Panc1 (cell line): ENCODE measurements around the gene PDE6B. TPM values are rescaled to one million over a fixed set of nuclear protein-coding genes. Genes with fewer than 3 reads are reported as not detected.

Source experiments
- ATAC-seq: fragments of 200-7000 bp; cut with Tn5 transposase; 2 replicates; pipeline ENCODE4 v1.9.1; 2020; ENCODE audit warnings: mild to moderate bottlenecking, moderate library complexity
- BruUV-seq: library from RNA; stranded (reverse); fragments of 400-500 nt; replicated peaks from 2 replicates; lab custom pipeline; 2021; lab: Mats Ljungman, UMichigan
- CTCF ChIA-PET: fragments of 300-600 bp; sonication (Branson Sonifier 250); formaldehyde crosslinking; loops from one replicate; lab custom pipeline; 2022; ENCODE audit warnings: antibody characterized with exemption; lab: Charles Lee
- POLR2A ChIA-PET: fragments of 300-600 bp; sonication (Branson Sonifier 250); formaldehyde crosslinking; loops from one replicate; lab custom pipeline; 2022; ENCODE audit warnings: antibody characterized with exemption; lab: Charles Lee
- DNase-seq: peaks from one replicate; pipeline ENCODE4 v3.0.0-alpha.2; 2010; ENCODE audit warnings: low read depth, low spot score
- H3K27ac ChIP-seq: 2 replicates; pipeline ENCODE4 v1.5.1; 2011; ENCODE audit warnings: mild to moderate bottlenecking, low read length, inconsistent platforms
- H3K27me3 ChIP-seq: fragments of 200-500 bp; sonication (Bioruptor generic); 2 replicates; pipeline ENCODE4 v1.6.0; 2014; ENCODE audit warnings: low read length, inconsistent platforms; ENCODE audit not compliant: control insufficient read depth, insufficient read depth
- H3K36me3 ChIP-seq: fragments of 200-500 bp; sonication (Bioruptor generic); 2 replicates; pipeline ENCODE4 v1.5.1; 2014; ENCODE audit warnings: inconsistent platforms, mild to moderate bottlenecking, low read length, moderate library complexity; ENCODE audit not compliant: control insufficient read depth, insufficient read depth
- H3K4me1 ChIP-seq: 2 replicates; pipeline ENCODE4 v1.5.1; 2011; ENCODE audit warnings: inconsistent platforms, mild to moderate bottlenecking, low read length, moderate library complexity; ENCODE audit not compliant: control insufficient read depth, insufficient read depth
- H3K4me3 ChIP-seq, 2 experiments: 2 replicates each; pipeline ENCODE4 v1.5.1; 2011 to 2012; ENCODE audit warnings: low read depth in 2 of 2, low read length in 2 of 2, mild to moderate bottlenecking in 2 of 2, inconsistent platforms in 1 of 2, moderate library complexity in 1 of 2
- H3K9me3 ChIP-seq: fragments of 200-500 bp; sonication (Bioruptor generic); 2 replicates; pipeline ENCODE4 v1.5.1; 2014; ENCODE audit warnings: low read depth, mild to moderate bottlenecking, inconsistent platforms, low read length, moderate library complexity; ENCODE audit not compliant: control insufficient read depth, insufficient read depth
- CTCF ChIP-seq: fragments of 450-650 bp; IDR thresholded peaks from 2 replicates; pipeline ENCODE4 v1.5.1; 2017; ENCODE audit warnings: mild to moderate bottlenecking
- POLR2AphosphoS5 ChIP-seq: IDR thresholded peaks from 2 replicates; pipeline ENCODE4 v1.6.1; 2012; ENCODE audit warnings: mild to moderate bottlenecking, low read depth, low read length, moderate library complexity
- REST ChIP-seq, 2 experiments: IDR thresholded peaks; 2 replicates each; pipeline ENCODE4 v1.6.1; 2011 to 2012; ENCODE audit warnings: low read depth in 2 of 2, control low read depth in 1 of 2, low read length in 1 of 2, mild to moderate bottlenecking in 1 of 2, moderate library complexity in 1 of 2; ENCODE audit not compliant: insufficient read depth in 1 of 2
- SIN3A ChIP-seq: IDR thresholded peaks from 2 replicates; pipeline ENCODE4 v1.6.1; 2012; ENCODE audit warnings: low read depth, mild to moderate bottlenecking, low read length, moderate library complexity, borderline replicate concordance; ENCODE audit not compliant: insufficient read depth
- TCF7L2 ChIP-seq: IDR thresholded peaks from 2 replicates; pipeline ENCODE4 v1.6.1; 2011; ENCODE audit warnings: mild to moderate bottlenecking, low read depth, low read length, inconsistent platforms
- in situ Hi-C: cut with HindIII; loops from 2 replicates; pipeline ENCODE4 v1.10.0; 2016; ENCODE audit warnings: low sequenced_read_pairs, low pct_unique_long_range_greater_than_20kb
- intact Hi-C: fragments of 100-400 bp; cut with micrococcal nuclease; formaldehyde crosslinking; loops from one replicate; pipeline ENCODE4 v1.10.0; 2022; ENCODE audit not compliant: unreplicated experiment
- total RNA-seq: library from RNA; stranded (reverse); gene quantifications from one replicate; pipeline ENCODE4 v1.2.1, GENCODE V29; 2021; ENCODE audit not compliant: unreplicated experiment

PDE6B gene
- total RNA-seq, 1 experiment from 2014 or later: 6.5 TPM

- intact Hi-C loops (no loop called here), in situ Hi-C loops (no loop called here)
- H3K27ac ChIP-seq: no peak overlapping the region
- CTCF ChIA-PET: no interaction called here
- TF ChIP-seq SIN3A (no peak), TCF7L2 (no peak), CTCF (no peak), REST (IDR thresholded peaks at IDR 0.05; ENCODE audit: insufficient read depth in 1 of 2, low read depth in 2 of 2, low read length in 1 of 2) (no peak), POLR2AphosphoS5 (no peak)
- H3K27me3 ChIP-seq: no peaks in the 10 kb centered on the region
- no peaks in the 10 kb centered on the region for H3K9me3 ChIP-seq
- no peaks in the 10 kb centered on the region for H3K36me3 ChIP-seq
- no TSS peak for BruUV-seq
- H3K4me1 ChIP-seq: no peaks in the 10 kb centered on the region
- ATAC-seq: no peak
- no peak for DNase-seq
- POLR2A ChIA-PET: no interaction called here
- no peak overlapping the region for H3K4me3 ChIP-seq
Observed at GRCh38 chr4:627347-628125, 2.2 kb downstream of the PDE6B start.

GRCh38 chr4:628311-628741, 3.0 kb downstream of the PDE6B start:
- no peaks in the 10 kb centered on the region for H3K27me3 ChIP-seq
- no peaks in the 10 kb centered on the region for H3K9me3 ChIP-seq
- intact Hi-C loops: no loop called here
- H3K4me3 ChIP-seq: no peak overlapping the region
- CTCF ChIA-PET: no interaction called here
- H3K36me3 ChIP-seq: no peaks in the 10 kb centered on the region
- no peaks in the 10 kb centered on the region for H3K4me1 ChIP-seq
- DNase-seq: no peak
- H3K27ac ChIP-seq: no peak overlapping the region
- in situ Hi-C loops: no loop called here
- POLR2A ChIA-PET: no interaction called here
- BruUV-seq: no TSS peak
- ATAC-seq: no peak; the same call in 1 of the 2 replicates
- TF ChIP-seq REST (IDR thresholded peaks at IDR 0.05; ENCODE audit: insufficient read depth in 1 of 2, low read depth in 2 of 2, low read length in 1 of 2) (no peak), TCF7L2 (no peak), CTCF (no peak), POLR2AphosphoS5 (no peak), SIN3A (no peak)
